HG02840 (cell line): ENCODE data around the gene GADD45B.
"Not testable (repeated sequence)": the region's sequence is repeated elsewhere in the genome, so short reads cannot be mapped to it uniquely, and the experiment has no call there.

Experiments used
- ATAC-seq: cut with Tn5 transposase; IDR thresholded peaks from one replicate; pipeline ENCODE4 v1.9.1; 2021; ENCODE audit warnings: mild to moderate bottlenecking, moderate library complexity, moderate number of reproducible peaks; ENCODE audit not compliant: unreplicated experiment, low FRiP score

GADD45B gene

DNA sequence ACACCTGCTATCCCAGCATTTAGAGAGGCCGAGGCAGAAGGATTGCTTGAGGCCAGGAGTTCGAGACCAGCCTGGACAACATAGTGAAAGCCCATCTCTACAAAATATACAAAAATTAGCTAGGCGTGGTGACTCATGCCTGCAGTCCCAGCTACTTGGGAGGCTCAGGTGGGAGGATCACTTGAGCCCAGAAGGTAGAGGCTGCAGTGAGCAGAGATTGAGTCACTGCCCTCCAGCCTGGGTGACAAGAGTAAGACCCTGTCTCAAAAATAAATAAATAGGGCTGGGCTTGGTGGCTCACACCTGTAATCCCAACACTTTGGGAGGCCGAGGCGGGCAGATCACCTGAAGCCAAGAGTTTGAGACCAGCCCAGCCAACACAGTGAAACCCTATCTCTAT, 12.2 kb upstream of the GADD45B start:
- not testable (repeated sequence) for ATAC-seq

DNA sequence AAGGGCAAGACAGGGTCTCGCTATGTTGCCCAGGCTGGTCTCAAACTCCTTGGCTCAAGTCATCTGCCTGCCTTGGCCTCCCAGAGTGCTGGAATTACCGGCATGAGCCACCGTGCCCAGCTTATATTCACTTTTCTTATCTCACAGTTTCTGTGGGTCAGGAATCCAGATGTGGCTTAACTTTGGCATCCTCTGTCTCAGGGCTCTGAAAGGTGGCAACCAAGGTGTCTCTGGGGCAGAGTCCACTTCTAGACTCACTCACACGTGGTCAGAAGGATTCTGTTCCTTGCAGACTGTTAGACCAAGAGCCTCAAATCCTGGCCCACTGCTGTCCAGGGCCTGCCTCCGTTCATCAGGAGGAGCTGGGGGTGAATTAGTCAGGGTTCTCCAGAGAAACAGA, 11.5 kb upstream of the GADD45B start:
- ATAC-seq, result no peak

DNA sequence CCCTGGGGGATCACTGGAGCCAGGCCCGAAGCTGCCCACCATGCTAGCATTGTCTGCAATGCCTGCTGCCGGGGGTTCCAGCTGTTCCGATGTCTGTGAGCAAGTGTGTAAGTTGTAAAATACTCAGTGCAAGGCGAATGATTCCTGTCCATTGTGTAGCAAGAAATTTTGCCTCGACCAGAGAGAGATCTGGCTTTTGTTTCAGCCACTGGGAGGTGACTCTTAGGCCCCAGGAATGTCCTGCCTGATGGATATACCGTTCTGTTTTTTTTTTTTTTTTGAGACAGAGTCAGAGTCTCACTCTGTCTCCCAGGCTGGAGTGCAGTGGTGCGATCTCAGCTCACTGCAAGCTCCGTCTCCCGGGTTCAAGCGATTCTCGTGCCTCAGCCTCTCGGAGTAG, 7.3 kb upstream of the GADD45B start:
- ATAC-seq, result no peak

DNA sequence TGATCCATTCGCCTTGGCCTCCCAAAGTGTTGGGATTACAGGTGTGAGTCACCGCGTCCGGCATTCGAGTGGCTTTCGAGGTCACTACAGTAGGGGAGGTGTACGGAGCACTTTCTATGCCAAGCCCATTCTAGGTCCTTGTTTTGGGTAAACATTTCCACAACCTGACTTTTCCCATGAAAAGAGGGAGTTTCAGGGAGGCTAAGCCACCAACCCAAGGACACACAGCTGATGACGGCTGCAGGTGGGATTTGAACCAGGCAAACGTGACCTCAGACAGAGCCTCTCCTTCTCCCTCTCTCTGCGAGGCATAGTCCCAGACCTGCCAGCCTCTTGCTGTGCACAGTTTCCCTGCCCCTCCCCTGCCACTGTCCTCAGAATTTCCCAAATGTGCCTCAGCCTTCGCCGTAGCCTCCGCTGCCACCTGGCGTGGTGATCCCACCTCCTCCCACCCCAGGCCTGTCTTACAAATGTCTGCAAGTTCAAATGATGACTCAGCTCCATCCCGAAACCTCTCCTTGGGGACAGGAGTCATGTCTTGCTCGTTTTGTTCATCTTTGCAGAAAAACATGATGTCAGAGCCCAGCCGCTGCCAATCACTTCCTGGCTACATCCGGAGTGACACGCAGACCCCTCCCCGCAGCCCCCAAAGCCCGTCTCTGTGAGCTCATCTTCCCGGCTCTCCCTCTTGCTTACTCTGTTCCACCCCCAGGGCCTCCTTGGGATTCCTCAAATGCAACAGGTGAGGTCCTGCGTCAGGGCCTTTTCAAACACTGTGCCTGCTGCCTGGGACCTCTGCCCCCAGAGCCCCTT, 6.6 kb upstream of the GADD45B start:
- no peak for ATAC-seq

DNA sequence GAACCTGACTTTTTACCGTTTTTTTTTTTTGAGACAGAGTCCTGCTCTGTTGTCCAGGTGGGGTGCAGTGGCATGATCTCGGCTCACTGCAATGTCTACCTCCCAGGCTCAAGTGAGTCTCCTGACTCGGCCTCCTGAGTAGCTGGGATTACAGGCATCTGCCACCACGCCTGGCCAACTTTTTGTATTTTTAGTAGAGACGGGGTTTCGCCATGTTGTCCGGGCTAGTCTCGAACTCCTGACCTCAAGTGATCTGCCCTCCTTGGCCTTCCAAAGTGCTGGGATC, 6.1 kb upstream of the GADD45B start:
- ATAC-seq, result not testable (repeated sequence)

DNA sequence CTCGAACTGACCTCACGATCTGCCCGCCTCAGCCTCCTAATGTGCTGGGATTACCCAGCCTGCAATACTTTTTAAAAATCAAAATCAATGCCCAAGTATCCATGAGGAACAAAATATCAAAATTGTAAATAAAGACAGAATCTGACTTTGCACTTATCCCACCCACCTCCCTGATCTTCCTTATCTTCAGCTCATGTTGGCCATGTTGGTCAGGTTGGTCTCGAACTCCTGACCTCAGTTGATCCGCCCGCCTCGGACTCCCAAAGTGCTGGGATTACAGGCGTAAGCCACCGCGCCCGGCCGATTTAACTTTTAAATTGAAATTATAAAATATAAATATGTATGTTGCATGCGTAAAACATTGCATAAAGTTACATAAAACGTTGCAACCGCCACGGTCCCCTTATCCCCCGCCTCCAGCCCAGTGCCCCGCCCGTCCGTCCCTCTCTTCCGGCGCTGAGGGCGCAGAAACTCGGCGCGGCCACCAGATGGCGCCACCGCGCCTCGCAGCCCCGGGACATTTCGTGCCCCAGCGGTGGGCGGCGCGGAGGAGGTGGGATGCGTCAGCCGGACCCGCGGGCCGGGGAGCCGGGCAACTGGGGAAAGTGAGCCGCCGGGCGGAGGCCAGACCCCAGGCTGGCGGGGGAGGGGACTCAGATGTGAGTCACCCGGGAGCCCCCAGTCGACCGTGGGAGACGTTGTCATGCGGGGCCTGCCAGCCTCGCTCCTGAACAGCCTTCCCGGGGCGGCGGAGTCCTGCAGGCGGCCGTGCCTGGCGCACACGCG, 1.5 kb upstream of the GADD45B start:
- ATAC-seq, result no peak

DNA sequence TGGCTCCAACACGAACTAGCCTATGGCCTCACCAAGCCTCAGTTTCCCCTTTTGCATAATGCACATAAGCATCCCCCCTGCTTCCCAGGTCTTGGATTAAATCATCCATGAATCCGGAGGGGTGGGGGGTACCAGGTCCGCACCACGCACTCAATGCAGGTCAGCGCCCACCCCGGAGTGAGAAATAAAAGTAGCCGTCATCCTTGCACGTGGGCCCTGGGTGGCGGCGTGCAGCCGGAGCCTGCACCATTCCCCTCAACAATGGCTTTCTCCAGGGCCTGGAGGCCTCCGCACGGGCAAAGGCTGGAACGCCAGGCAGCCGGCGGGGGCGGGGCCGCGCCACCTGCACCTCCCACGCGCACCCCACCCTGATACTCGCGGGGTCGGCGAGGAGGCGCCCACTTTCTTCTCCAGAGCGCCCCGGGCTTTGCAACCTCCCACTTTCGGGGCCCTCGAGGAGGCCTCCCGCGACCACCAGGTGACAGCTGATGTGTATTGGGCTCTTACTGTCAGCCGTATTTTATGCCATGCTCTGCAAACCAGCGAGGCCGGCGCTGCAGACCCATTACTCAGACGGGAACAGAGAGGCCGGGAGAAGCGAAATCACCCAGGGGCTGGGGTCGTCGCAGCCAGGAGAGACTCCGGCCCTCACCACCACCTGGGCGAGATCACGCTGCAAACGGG, 767 bp upstream of the GADD45B start:
- peak; percentile 9 for ATAC-seq

DNA sequence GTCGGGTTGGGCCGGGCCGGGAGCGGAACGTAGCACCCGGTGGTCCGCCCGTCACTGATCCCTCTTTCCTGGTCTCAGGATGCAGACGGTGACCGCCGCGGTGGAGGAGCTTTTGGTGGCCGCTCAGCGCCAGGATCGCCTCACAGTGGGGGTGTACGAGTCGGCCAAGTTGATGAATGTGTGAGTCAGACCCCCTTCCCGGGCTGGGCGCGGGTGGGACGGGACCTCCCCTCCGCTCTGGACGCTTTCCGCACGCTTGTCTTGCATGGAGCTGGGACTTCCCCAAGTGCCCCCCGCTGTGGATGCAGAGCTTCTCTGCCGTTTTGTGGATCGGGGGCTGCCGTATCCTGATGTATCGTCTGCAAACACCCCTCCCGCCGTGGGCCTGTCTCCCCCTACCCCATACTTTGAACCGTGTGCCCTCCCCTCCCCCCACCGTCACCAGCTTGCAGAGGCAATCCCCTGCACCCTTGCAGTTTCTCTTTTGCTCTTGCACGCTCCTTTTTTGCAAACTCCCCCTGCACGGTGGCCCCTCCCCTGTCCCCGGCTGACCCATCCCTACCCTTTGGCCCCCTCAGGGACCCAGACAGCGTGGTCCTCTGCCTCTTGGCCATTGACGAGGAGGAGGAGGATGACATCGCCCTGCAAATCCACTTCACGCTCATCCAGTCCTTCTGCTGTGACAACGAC, 669 bp downstream of the GADD45B start:
- ATAC-seq, result peak; percentile 16

DNA sequence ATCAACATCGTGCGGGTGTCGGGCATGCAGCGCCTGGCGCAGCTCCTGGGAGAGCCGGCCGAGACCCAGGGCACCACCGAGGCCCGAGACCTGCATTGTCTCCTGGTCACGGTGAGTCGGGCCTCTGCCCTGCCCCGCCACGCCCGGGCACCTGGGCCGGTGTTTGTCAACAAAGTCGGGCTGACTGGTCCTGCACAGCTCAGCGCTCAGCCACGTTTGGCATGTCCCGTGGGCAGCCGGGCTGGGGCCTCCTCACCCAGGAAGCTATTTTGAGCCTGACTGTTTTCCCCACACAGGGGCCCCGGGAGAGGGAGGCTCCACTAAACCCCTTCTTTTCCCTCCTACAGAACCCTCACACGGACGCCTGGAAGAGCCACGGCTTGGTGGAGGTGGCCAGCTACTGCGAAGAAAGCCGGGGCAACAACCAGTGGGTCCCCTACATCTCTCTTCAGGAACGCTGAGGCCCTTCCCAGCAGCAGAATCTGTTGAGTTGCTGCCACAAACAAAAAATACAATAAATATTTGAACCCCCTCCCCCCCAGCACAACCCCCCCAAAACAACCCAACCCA, 1.3 kb downstream of the GADD45B start:
- ATAC-seq, result no peak

DNA sequence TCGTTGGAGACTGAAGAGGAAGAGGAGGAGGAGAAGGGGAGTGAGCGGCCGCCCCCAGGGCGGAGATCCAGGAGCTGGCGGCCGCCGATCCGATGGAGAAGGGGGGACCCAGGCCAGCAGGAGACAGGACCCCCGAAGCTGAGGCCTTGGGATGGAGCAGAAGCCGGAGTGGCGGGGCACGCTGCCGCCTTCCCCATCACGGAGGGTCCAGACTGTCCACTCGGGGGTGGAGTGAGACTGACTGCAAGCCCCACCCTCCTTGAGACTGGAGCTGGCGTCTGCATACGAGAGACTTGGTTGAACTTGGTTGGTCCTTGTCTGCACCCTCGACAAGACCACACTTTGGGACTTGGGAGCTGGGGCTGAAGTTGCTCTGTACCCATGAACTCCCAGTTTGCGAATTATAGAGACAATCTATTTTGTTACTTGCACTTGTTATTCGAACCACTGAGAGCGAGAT, 1.8 kb downstream of the GADD45B start:
- ATAC-seq, result no peak

DNA sequence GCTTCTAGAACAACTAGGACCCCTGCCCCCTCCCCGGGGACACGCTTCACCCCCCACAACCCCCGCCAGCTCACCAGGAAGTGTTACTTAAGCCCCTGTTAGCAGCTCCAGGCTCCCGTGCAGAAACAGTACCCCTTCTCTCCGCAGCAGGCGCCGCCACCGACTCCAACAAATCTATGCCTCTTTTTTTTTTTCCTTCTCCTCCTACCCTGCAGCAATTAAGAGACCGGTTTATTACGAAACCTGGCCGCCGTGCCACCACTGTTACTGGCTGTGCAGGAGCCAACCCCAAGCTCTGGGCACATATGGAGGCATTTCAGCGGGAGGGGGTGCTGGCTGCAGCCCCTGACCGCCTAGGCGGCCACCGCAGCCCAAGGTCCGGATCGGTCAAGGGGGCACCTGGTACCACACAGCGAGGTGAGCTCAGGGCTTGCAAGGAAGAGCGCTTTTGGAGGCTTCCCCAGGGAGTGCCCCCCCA, 2.4 kb downstream of the GADD45B start:
- ATAC-seq, result no peak

DNA sequence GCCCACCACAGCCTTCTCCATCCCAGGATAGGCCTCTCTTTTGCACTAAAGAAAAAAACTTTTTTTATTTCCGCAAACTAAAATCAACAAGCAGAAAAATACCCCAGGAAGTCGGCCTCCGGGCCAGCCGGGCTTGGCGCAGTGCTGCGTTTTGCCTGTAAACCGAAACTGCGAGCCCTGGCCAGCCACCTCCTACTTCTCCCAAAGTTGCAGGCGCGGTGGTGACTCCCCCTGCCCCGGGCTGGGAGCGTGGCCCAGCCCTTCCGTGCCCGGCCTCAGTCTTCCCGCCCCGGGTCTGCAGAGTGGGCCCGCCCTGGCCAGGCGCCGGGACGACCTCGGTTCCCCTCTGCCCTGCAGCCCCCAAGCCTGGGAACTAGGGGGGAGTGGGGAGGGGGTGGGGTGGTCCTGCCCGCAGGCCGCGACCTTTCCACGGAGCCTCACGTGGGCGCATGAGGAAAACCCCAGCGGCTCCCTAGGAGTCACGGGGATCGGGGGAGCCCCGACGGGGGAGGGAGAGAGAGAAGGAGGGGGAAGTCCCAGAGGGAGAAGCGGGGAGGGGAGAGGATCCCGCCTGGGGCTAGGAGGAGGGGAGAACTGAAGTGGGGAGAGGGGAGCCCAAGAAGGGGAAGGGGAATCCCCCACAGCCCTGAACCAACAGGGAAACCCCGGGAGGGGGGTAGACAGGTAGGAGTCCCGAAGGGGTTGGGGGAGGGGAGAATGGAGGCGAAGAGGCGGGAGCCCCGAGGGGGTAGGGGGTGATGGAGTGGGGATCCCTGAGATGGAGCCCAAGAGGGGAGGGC, 3.0 kb downstream of the GADD45B start:
- ATAC-seq, result no peak

DNA sequence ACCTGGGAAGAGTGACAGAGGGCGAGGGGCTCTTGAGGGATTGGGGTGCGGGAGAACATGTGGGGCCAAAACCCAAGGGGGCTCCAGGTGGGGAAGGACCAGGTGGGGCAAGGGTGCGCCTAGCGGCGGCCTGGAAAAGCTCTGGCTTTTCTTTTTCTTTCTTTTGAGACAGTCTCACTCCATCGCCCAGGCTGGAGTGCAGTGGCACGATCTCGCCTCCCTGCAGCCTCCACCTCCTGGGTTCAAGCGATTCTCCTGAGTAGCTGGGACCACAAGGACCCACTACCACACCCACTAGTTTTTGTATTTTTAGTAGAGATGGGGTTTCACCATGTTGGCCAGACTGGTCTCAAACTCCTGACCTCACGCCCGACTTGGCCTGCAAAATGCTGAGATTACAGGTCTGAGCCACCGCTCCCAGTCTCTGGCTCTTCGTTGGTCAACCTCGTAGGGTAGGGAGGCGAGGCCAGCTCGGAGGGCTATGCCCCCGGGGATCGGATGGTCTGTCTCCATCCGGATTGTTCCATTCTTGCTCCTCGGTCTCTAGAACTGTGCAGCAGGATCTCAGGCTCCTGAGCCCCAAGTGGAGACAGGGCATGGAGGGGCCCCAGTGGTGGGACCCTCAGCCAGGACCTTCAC, 3.7 kb downstream of the GADD45B start:
- no peak for ATAC-seq

DNA sequence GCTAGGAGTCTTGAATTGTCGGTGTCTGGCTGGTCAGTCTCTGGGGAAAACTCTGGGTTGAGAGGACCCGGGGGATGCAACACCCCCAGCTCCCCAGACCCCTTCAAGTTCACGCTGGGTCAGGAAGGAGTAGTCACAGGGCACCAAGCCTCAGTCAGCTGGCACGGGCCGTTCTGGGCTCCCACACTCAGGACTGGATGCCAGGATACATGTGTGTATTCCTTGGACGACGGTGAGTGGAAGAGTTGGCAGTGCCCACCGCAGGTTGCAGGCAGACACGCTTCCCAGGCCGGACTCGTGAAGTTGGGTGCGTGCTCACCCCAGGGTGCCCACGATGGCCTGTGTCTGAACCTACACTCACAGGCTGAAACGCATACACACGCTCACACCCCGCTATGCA, 5.5 kb downstream of the GADD45B start:
- ATAC-seq, result no peak

DNA sequence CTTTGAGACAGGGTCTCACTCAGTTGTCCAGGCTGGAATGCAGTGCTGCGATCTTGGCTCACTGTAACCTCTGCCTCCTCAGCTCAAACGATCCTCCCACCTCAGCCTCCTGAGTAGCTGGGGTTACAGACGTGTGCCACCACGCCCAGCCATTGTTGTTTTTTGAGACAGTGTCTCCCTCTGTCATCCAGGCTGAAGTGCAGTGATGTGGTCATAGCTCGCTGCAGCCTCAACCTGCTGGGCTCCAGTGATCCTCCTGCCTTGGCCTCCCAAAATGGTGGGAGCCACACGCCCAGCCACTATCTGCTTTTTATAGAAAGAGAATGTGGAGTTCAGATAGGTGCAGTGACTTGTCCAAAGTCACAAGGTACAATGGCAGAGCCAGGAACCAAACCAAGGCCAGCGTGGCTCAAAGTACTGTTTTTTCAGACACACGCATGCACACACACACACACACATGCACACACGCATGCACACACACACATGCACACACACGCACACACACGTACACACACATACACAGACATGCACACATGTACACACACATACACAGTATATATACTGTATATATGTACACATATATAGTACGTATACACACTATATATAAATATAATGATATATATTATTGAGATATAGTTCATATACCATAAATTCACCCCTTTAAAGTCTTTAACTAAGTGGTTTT, 6.6 kb downstream of the GADD45B start:
- no peak for ATAC-seq

DNA sequence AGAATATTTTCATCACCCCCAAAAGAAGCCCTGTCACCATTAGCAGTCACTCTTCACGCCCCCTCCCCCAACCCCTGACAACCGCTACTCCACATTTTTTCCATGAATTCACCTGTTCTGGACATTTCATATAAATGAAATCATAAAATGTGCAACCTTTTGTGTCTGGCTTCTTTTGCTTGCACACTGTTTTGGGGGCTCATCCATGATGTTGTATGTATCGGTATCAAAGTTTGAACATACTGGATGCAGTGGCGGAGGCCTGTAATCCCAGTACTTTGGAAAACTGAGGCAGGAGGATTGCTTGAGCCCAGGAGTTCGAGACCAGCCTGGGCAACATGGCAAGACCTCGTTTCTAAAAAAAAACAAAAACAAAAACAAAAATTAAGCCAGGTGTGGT, 7.2 kb downstream of the GADD45B start:
- ATAC-seq, result no peak

DNA sequence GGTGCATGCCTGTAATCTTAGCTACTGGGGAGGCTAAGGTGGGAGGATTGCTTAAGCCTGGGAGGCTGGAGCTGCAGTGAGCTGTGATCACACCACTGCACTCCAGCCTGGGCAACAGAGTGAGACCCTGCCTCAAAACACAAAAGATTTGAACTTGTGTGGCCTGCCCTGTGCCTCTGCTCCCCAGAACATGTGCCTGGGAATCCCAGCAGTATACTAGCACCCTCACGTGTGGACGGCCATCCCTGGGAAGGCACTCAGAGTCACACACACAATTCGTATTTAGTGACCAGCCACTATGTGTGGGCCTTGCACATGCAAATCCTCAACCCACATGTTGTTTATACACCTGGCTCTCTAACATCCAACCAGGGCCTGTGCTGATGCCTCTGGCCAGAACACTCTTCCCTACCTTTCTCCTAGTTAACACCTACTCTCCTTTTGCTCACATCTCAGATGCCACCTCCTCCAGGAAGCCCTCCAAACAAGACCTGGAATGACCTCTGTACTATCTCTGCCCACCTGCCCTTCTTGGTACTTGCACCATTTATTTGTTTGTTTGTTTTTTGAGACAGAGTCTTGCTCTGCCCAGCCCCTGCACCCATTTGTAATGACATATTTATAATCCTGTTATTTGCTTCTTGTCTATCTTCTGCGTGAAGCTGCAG, 7.7 kb downstream of the GADD45B start:
- ATAC-seq, result no peak
